Neural cell (in vitro differentiated cells): ENCODE data around the gene ITIH2.

Source experiments
- EP300 ChIP-seq: fragments of 450-650 bp; conservative IDR thresholded peaks from 2 replicates; pipeline ENCODE4 v1.6.1; 2014; ENCODE audit warnings: antibody characterized with exemption, mild to moderate bottlenecking, moderate library complexity; ENCODE audit not compliant: poor library complexity, severe bottlenecking
- EZH2 ChIP-seq: fragments of 200-600, 300-800 bp; shearing (Covaris generic), sonication (generic); IDR thresholded peaks from 2 replicates; pipeline ENCODE4 v1.6.1; 2014; ENCODE audit warnings: antibody characterized with exemption, low read length, borderline replicate concordance, mild to moderate bottlenecking; ENCODE audit not compliant: insufficient read depth, poor library complexity, severe bottlenecking
- MXI1 ChIP-seq: fragments of 450-650 bp; conservative IDR thresholded peaks from 2 replicates; pipeline ENCODE4 v1.6.1; 2014; ENCODE audit warnings: antibody characterized with exemption, mild to moderate bottlenecking; ENCODE audit not compliant: poor library complexity, severe bottlenecking
- POLR2AphosphoS5 ChIP-seq: IDR thresholded peaks from 2 replicates; pipeline ENCODE4 v1.6.1; 2012
- RAD21 ChIP-seq: fragments of 450-650 bp; conservative IDR thresholded peaks from 2 replicates; pipeline ENCODE4 v1.6.1; 2014; ENCODE audit warnings: antibody characterized with exemption, mild to moderate bottlenecking, moderate library complexity
- SMC3 ChIP-seq: fragments of 450-650 bp; conservative IDR thresholded peaks from 2 replicates; pipeline ENCODE4 v1.6.1; 2014; ENCODE audit warnings: antibody characterized with exemption, mild to moderate bottlenecking, moderate library complexity; ENCODE audit not compliant: poor library complexity
- TAF1 ChIP-seq: IDR thresholded peaks from 2 replicates; pipeline ENCODE4 v1.6.1; 2012; ENCODE audit warnings: low read depth
- TF ChIP-seq, protein P1 (sequence below): fragments of 450-650 bp; IDR thresholded peaks from 2 replicates; pipeline ENCODE4 v1.5.1; 2014; ENCODE audit warnings: antibody characterized with exemption, mild to moderate bottlenecking, moderate library complexity; ENCODE audit not compliant: poor library complexity, severe bottlenecking
- TF ChIP-seq, protein P2 (sequence below): IDR thresholded peaks from 2 replicates; pipeline ENCODE4 v1.6.1; 2012; ENCODE audit warnings: borderline replicate concordance

GRCh38 chr10:7787150-7787856, 84.2 kb downstream of the ITIH2 start:
- no peak for TF ChIP-seq TAF1
- TF ChIP-seq, protein P1, sequence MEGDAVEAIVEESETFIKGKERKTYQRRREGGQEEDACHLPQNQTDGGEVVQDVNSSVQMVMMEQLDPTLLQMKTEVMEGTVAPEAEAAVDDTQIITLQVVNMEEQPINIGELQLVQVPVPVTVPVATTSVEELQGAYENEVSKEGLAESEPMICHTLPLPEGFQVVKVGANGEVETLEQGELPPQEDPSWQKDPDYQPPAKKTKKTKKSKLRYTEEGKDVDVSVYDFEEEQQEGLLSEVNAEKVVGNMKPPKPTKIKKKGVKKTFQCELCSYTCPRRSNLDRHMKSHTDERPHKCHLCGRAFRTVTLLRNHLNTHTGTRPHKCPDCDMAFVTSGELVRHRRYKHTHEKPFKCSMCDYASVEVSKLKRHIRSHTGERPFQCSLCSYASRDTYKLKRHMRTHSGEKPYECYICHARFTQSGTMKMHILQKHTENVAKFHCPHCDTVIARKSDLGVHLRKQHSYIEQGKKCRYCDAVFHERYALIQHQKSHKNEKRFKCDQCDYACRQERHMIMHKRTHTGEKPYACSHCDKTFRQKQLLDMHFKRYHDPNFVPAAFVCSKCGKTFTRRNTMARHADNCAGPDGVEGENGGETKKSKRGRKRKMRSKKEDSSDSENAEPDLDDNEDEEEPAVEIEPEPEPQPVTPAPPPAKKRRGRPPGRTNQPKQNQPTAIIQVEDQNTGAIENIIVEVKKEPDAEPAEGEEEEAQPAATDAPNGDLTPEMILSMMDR: no peak
- no peak for TF ChIP-seq EZH2
- TF ChIP-seq RAD21: no peak
- no peak for TF ChIP-seq POLR2AphosphoS5
- TF ChIP-seq SMC3: no peak
- no peak for TF ChIP-seq EP300
- TF ChIP-seq, protein P2, sequence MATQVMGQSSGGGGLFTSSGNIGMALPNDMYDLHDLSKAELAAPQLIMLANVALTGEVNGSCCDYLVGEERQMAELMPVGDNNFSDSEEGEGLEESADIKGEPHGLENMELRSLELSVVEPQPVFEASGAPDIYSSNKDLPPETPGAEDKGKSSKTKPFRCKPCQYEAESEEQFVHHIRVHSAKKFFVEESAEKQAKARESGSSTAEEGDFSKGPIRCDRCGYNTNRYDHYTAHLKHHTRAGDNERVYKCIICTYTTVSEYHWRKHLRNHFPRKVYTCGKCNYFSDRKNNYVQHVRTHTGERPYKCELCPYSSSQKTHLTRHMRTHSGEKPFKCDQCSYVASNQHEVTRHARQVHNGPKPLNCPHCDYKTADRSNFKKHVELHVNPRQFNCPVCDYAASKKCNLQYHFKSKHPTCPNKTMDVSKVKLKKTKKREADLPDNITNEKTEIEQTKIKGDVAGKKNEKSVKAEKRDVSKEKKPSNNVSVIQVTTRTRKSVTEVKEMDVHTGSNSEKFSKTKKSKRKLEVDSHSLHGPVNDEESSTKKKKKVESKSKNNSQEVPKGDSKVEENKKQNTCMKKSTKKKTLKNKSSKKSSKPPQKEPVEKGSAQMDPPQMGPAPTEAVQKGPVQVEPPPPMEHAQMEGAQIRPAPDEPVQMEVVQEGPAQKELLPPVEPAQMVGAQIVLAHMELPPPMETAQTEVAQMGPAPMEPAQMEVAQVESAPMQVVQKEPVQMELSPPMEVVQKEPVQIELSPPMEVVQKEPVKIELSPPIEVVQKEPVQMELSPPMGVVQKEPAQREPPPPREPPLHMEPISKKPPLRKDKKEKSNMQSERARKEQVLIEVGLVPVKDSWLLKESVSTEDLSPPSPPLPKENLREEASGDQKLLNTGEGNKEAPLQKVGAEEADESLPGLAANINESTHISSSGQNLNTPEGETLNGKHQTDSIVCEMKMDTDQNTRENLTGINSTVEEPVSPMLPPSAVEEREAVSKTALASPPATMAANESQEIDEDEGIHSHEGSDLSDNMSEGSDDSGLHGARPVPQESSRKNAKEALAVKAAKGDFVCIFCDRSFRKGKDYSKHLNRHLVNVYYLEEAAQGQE: no peak
- TF ChIP-seq MXI1: no peak
